ENCODE results near the gene HS3ST3A1. TPM values are rescaled to one million over a fixed set of nuclear protein-coding genes. Genes with fewer than 3 reads are reported as not detected.

The HS3ST3A1 gene
- total and polyA plus RNA-seq, 2 of the 8 experiments (the other 6 are each of a cell fraction or from before 2014, with no cell fraction given), result 5.4 to 5.7 TPM

DNA sequence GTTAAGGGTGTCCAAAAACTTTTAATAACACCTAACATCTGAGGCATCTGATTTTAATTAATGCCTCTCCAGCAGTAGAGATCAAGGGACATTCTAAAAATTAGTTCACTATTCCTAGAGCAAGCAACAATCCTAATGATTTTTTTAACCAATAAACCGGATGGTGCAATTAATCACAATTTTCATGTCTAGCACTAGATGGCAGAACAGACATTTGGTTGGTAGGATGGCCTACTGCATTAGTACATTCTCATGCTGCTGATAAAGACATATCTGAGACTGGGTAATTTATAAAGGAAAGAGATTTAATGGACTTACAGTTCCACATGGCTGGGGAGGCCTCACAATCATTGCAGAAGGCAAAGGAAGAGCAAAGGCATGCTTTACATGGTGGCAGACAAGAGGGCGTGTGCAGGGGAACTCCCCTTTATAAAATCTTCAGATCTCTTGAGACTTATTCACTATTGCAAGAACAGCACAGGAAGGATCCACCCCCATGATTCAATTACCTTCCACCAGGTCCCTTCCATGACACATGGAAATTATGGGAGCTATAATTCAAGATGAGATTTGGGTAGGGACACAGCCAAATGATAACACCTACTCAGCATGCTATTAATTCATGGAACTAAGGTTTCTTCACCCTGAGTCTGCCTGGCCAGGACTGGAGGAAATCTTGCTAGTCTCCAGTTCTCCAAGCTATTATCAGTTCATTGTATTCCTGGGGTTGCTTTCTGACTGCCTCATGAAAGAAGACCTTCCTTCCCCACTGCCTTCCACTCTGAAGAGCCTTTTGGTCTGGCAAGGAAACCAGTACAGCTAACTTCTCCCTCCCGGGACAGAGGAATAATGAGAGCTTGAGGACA lies 24.8 kb downstream of the HS3ST3A1 start:
- Histone ChIP-seq H4K5ac (ENCODE audit: insufficient read length, low read depth, low read length) (no peak overlapping the region), H3K4ac (replicated peaks; ENCODE audit: insufficient read length, low read depth, low read length) (no peak overlapping the region), H2BK5ac (ENCODE audit: low read depth, low read length) (no peak overlapping the region), H2BK12ac (ENCODE audit: low read depth, low read length) (no peak overlapping the region), H2AK5ac (ENCODE audit: low read depth, low read length) (no peak overlapping the region), H3K4me2 (ENCODE audit: insufficient read depth in 1 of 2, low read depth in 2 of 2, low read length in 2 of 2) (peak overlapping the region in 1 of 2 experiments; percentile 28; a peak in 1 of 4 replicates), H3K23me2 (ENCODE audit: low read depth, low read length) (no peaks in the 10 kb centered on the region), H2BK15ac (ENCODE audit: low read length) (no peak overlapping the region), H3K36me3 (ENCODE audit: control insufficient read depth in 2 of 4, insufficient read depth in 4 of 4, low read length in 3 of 4) (peaks cover 0 to 6% (median 0%) of the 10 kb centered on the region in 4 experiments; a peak in 2 of 8 replicates), H2BK120ac (replicated peaks; ENCODE audit: low read depth, low read length) (peak overlapping the region; percentile 76), H3K79me2 (ENCODE audit: control insufficient read depth in 1 of 2, insufficient read depth in 2 of 2, low read length in 2 of 2) (0 out of 4 replicates have a peak, but pooled peaks cover 0 to 2% of the 10 kb centered on the region in 2 experiments), H3K56ac (replicated peaks; ENCODE audit: insufficient read length, low read depth, low read length) (no peak overlapping the region), H3K27me3 (replicated peaks in 1 of 4; ENCODE audit: control insufficient read depth in 3 of 4, extremely low read depth in 1 of 4, insufficient read depth in 3 of 4, low read length in 3 of 4) (no peaks in the 10 kb centered on the region), H3K9me3 (ENCODE audit: insufficient read depth in 2 of 2, low read depth in 1 of 2, low read length in 1 of 2) (peaks cover 6 to 8% of the 10 kb centered on the region in 2 experiments), H3K27ac (ENCODE audit: low read depth, low read length) (no peak overlapping the region), H3K4me3 (ENCODE audit: extremely low read depth in 1 of 4, insufficient read depth in 2 of 4, low read depth in 3 of 4, low read length in 4 of 4) (peak overlapping the region in 1 of 4 experiments; percentile 9; a peak in 1 of 8 replicates), H3K18ac (ENCODE audit: extremely low read depth, low read length) (no peak overlapping the region), H3K14ac (ENCODE audit: insufficient read length) (no peak overlapping the region), H3K79me1 (ENCODE audit: low read depth, low read length) (0 out of 2 replicates have a peak, but pooled peaks cover 2% of the 10 kb centered on the region), H4K20me1 (replicated peaks in 1 of 2; ENCODE audit: control insufficient read depth in 1 of 2, insufficient read depth in 2 of 2, low read length in 2 of 2) (no peaks in the 10 kb centered on the region), H2AFZ (ENCODE audit: low read length) (no peak overlapping the region), H3K4me1 (replicated peaks in 1 of 4; ENCODE audit: control insufficient read depth in 3 of 4, insufficient read depth in 4 of 4, low read length in 3 of 4) (peaks cover 0 to 17% (median 7%) of the 10 kb centered on the region in 4 experiments; a peak in 4 of 7 replicates), H3K9ac (replicated peaks in 1 of 4; ENCODE audit: extremely low read depth in 1 of 4, low read depth in 3 of 4, low read length in 3 of 4) (no peak overlapping the region), H4K8ac (ENCODE audit: extremely low read depth, insufficient read depth, low read length) (no peak overlapping the region), H2BK20ac (ENCODE audit: low read length) (no peak overlapping the region), H4K91ac (replicated peaks; ENCODE audit: insufficient read length, low read length) (no peak overlapping the region), H3K23ac (ENCODE audit: insufficient read length) (no peak overlapping the region)
- FAIRE-seq (no peak), DNase-seq (ENCODE audit: low read depth in 1 of 2, low spot score in 2 of 2) (no peak)
- TF ChIP-seq RAD21 (IDR thresholded peaks at IDR 0.05 in 1 of 2, conservative IDR thresholded peaks at IDR 0.05 in 1 of 2; ENCODE audit: low read depth in 2 of 2, low read length in 2 of 2), result peak; percentile 23 to 32; a peak in 3 of 4 replicates
- TF ChIP-seq TAF1 (IDR thresholded peaks at IDR 0.05; ENCODE audit: low read depth, low read length), result no peak
- WGBS, 2 experiments (ENCODE audit: extremely low coverage in 1 of 2, insufficient coverage in 1 of 2, insufficient read length in 1 of 2, insufficient replicate concordance in 2 of 2, low coverage in 1 of 2, low lambda C conversion rate in 2 of 2, missing lambda C conversion rate in 1 of 2), result 93% methylated on average over 3 of the region's 3 CpGs; no CpG with 5 or more reads in 1 of the 2 experiments
- ChIA-PET CTCF (ENCODE audit: partially characterized antibody) (interaction anchor here (1.5 kb wide), 1 partner anchor 18 kb away, joined by 6 read pairs; no protein-coding TSS in a partner anchor), POLR2A (ENCODE audit: partially characterized antibody) (interaction anchor here (1.2 to 1.5 kb wide), 2 partner anchors 10 to 16 kb away, joined by 3 to 5 read pairs; no protein-coding TSS in a partner anchor)
